DMS114 treated with DMSO at 0.1 percent for 48 hours (cell line): ENCODE data around the gene LRP1B.

ENCODE experiments used
- DNase-seq: peaks from one replicate; lab custom pipeline; 2025; ENCODE audit not compliant: unreplicated experiment; lab: John Stamatoyannopoulos, UW

Gene LRP1B

GRCh38 chr2:140759426-140760156 lies 1371.2 kb downstream of the LRP1B start:
- no peak for DNase-seq

GRCh38 chr2:140747665-140748064 lies 1383.2 kb downstream of the LRP1B start:
- no peak for DNase-seq

GRCh38 chr2:140747090-140747489 lies 1383.7 kb downstream of the LRP1B start:
- no peak for DNase-seq

- DNase-seq = no peak
These were observed 1386.4 kb downstream of the LRP1B start for GRCh38 chr2:140744379-140744778.

- DNase-seq = no peak
These were observed 1393.8 kb downstream of the LRP1B start for GRCh38 chr2:140737006-140737405.

- no peak for DNase-seq
These were observed 1395.8 kb downstream of the LRP1B start for GRCh38 chr2:140734992-140735391.

GRCh38 chr2:140718999-140719398 lies 1411.8 kb downstream of the LRP1B start:
- no peak for DNase-seq

- DNase-seq = no peak
These were observed 1413.3 kb downstream of the LRP1B start for GRCh38 chr2:140717481-140717880.

GRCh38 chr2:140714586-140714985 lies 1416.2 kb downstream of the LRP1B start:
- no peak for DNase-seq

- no peak for DNase-seq
These were observed 1418.9 kb downstream of the LRP1B start for GRCh38 chr2:140711867-140712266.

- no peak for DNase-seq
These were observed 1429.1 kb downstream of the LRP1B start for GRCh38 chr2:140701726-140702125.

GRCh38 chr2:140698636-140699035 lies 1432.2 kb downstream of the LRP1B start:
- no peak for DNase-seq

GRCh38 chr2:140696449-140696848 lies 1434.4 kb downstream of the LRP1B start:
- DNase-seq = no peak

GRCh38 chr2:140695155-140695554 lies 1435.7 kb downstream of the LRP1B start:
- DNase-seq = no peak

GRCh38 chr2:140687825-140688224 lies 1443.0 kb downstream of the LRP1B start:
- no peak for DNase-seq

GRCh38 chr2:140683658-140684057 lies 1447.2 kb downstream of the LRP1B start:
- DNase-seq = no peak

GRCh38 chr2:140680862-140681261 lies 1450.0 kb downstream of the LRP1B start:
- no peak for DNase-seq

- no peak for DNase-seq
These were observed 1451.1 kb downstream of the LRP1B start for GRCh38 chr2:140679752-140680151.

- DNase-seq = no peak
These were observed 1460.9 kb downstream of the LRP1B start for GRCh38 chr2:140669911-140670310.

- DNase-seq = no peak
These were observed 1463.6 kb downstream of the LRP1B start for GRCh38 chr2:140667203-140667602.

- no peak for DNase-seq
These were observed 1468.3 kb downstream of the LRP1B start for GRCh38 chr2:140662504-140662903.

- DNase-seq = no peak
These were observed 1471.8 kb downstream of the LRP1B start for GRCh38 chr2:140658760-140659692.
